ENCODE measurements around the gene MTCL1.

Gene MTCL1

GRCh38 chr18:8689517-8689916 is 15.8 kb upstream of the MTCL1 start:
- Histone ChIP-seq H3K4me1 (ENCODE audit: control insufficient read depth, insufficient read depth, low read length) (peaks cover 7% of the 10 kb centered on the region), H3K9ac (ENCODE audit: low read length) (no peak overlapping the region), H3K9me3 (ENCODE audit: control insufficient read depth, low read length) (no peaks in the 10 kb centered on the region), H3K4me3 (ENCODE audit: low read length) (no peak overlapping the region), H3K36me3 (ENCODE audit: control insufficient read depth, insufficient read depth, low read length, severe bottlenecking) (no peaks in the 10 kb centered on the region), H3K27me3 (replicated peaks; ENCODE audit: control insufficient read depth, insufficient read depth, low read length) (no peaks in the 10 kb centered on the region)
- no peak for DNase-seq (ENCODE audit: low read depth)

- H3K9me3 ChIP-seq (ENCODE audit: control insufficient read depth, low read length), result no peaks in the 10 kb centered on the region
- H3K36me3 ChIP-seq (ENCODE audit: control insufficient read depth, insufficient read depth, low read length, severe bottlenecking), result no peaks in the 10 kb centered on the region
- H3K9ac ChIP-seq (ENCODE audit: low read length), result no peak overlapping the region
- DNase-seq (ENCODE audit: low read depth), result no peak
- no peak overlapping the region for H3K4me3 ChIP-seq (ENCODE audit: low read length)
- H3K27me3 ChIP-seq (replicated peaks; ENCODE audit: control insufficient read depth, insufficient read depth, low read length), result no peaks in the 10 kb centered on the region
- no peaks in the 10 kb centered on the region for H3K4me1 ChIP-seq (ENCODE audit: control insufficient read depth, insufficient read depth, low read length)
Observed at GRCh38 chr18:8694891-8695290, 10.5 kb upstream of the MTCL1 start.

GRCh38 chr18:8695932-8696517 is 9.3 kb upstream of the MTCL1 start:
- no peak overlapping the region for H3K9ac ChIP-seq (ENCODE audit: low read length)
- DNase-seq (ENCODE audit: low read depth), result no peak
- H3K9me3 ChIP-seq (ENCODE audit: control insufficient read depth, low read length), result no peaks in the 10 kb centered on the region
- H3K4me1 ChIP-seq (ENCODE audit: control insufficient read depth, insufficient read depth, low read length), result peaks cover 8% of the 10 kb centered on the region
- no peak overlapping the region for H3K4me3 ChIP-seq (ENCODE audit: low read length)
- H3K36me3 ChIP-seq (ENCODE audit: control insufficient read depth, insufficient read depth, low read length, severe bottlenecking), result no peaks in the 10 kb centered on the region
- no peaks in the 10 kb centered on the region for H3K27me3 ChIP-seq (replicated peaks; ENCODE audit: control insufficient read depth, insufficient read depth, low read length)

- H3K9me3 ChIP-seq (ENCODE audit: control insufficient read depth, low read length), result no peaks in the 10 kb centered on the region
- H3K36me3 ChIP-seq (ENCODE audit: control insufficient read depth, insufficient read depth, low read length, severe bottlenecking), result no peaks in the 10 kb centered on the region
- no peak overlapping the region for H3K4me3 ChIP-seq (ENCODE audit: low read length)
Observed at GRCh38 chr18:8696749-8697211, 8.6 kb upstream of the MTCL1 start.

GRCh38 chr18:8699126-8699525 is 6.2 kb upstream of the MTCL1 start:
- Histone ChIP-seq H3K9ac (ENCODE audit: low read length) (no peak overlapping the region), H3K4me3 (ENCODE audit: low read length) (no peak overlapping the region), H3K4me1 (ENCODE audit: control insufficient read depth, insufficient read depth, low read length) (peaks cover 28% of the 10 kb centered on the region), H3K27me3 (replicated peaks; ENCODE audit: control insufficient read depth, insufficient read depth, low read length) (no peaks in the 10 kb centered on the region), H3K36me3 (ENCODE audit: control insufficient read depth, insufficient read depth, low read length, severe bottlenecking) (no peaks in the 10 kb centered on the region), H3K9me3 (ENCODE audit: control insufficient read depth, low read length) (no peaks in the 10 kb centered on the region)
- DNase-seq (ENCODE audit: low read depth), result no peak

More at GRCh38 chr18:8696749-8697211, 8.6 kb upstream of the MTCL1 start:
- no peak overlapping the region for H3K9ac ChIP-seq (ENCODE audit: low read length)
- H3K4me1 ChIP-seq (ENCODE audit: control insufficient read depth, insufficient read depth, low read length), result peaks cover 15% of the 10 kb centered on the region
- no peaks in the 10 kb centered on the region for H3K27me3 ChIP-seq (replicated peaks; ENCODE audit: control insufficient read depth, insufficient read depth, low read length)
- peak; percentile 89 for DNase-seq (ENCODE audit: low read depth)

GRCh38 chr18:8699948-8700347 is 5.4 kb upstream of the MTCL1 start:
- Histone ChIP-seq H3K27me3 (replicated peaks; ENCODE audit: control insufficient read depth, insufficient read depth, low read length) (no peaks in the 10 kb centered on the region), H3K36me3 (ENCODE audit: control insufficient read depth, insufficient read depth, low read length, severe bottlenecking) (no peaks in the 10 kb centered on the region), H3K4me3 (ENCODE audit: low read length) (no peak overlapping the region), H3K4me1 (ENCODE audit: control insufficient read depth, insufficient read depth, low read length) (peaks cover 33% of the 10 kb centered on the region), H3K9ac (ENCODE audit: low read length) (peak overlapping the region; percentile 27), H3K9me3 (ENCODE audit: control insufficient read depth, low read length) (no peaks in the 10 kb centered on the region)
- no peak for DNase-seq (ENCODE audit: low read depth)

GRCh38 chr18:8701546-8702118 is 3.7 kb upstream of the MTCL1 start:
- no peak overlapping the region for H3K9ac ChIP-seq (ENCODE audit: low read length)
- H3K36me3 ChIP-seq (ENCODE audit: control insufficient read depth, insufficient read depth, low read length, severe bottlenecking), result no peaks in the 10 kb centered on the region
- H3K27me3 ChIP-seq (replicated peaks; ENCODE audit: control insufficient read depth, insufficient read depth, low read length), result no peaks in the 10 kb centered on the region
- no peaks in the 10 kb centered on the region for H3K9me3 ChIP-seq (ENCODE audit: control insufficient read depth, low read length)
- peak; percentile 92 for DNase-seq (ENCODE audit: low read depth)
- peaks cover 34% of the 10 kb centered on the region for H3K4me1 ChIP-seq (ENCODE audit: control insufficient read depth, insufficient read depth, low read length)
- no peak overlapping the region for H3K4me3 ChIP-seq (ENCODE audit: low read length)

- peaks cover 41% of the 10 kb centered on the region for H3K4me1 ChIP-seq (ENCODE audit: control insufficient read depth, insufficient read depth, low read length)
Observed at GRCh38 chr18:8702668-8703067, 2.7 kb upstream of the MTCL1 start.

GRCh38 chr18:8703092-8703709 is 2.2 kb upstream of the MTCL1 start:
- Histone ChIP-seq H3K36me3 (ENCODE audit: control insufficient read depth, insufficient read depth, low read length, severe bottlenecking) (no peaks in the 10 kb centered on the region), H3K9me3 (ENCODE audit: control insufficient read depth, low read length) (no peaks in the 10 kb centered on the region)
- no peak for DNase-seq (ENCODE audit: low read depth)

More at GRCh38 chr18:8702668-8703067, 2.7 kb upstream of the MTCL1 start:
- Histone ChIP-seq H3K9ac (ENCODE audit: low read length) (no peak overlapping the region), H3K27me3 (replicated peaks; ENCODE audit: control insufficient read depth, insufficient read depth, low read length) (no peaks in the 10 kb centered on the region), H3K36me3 (ENCODE audit: control insufficient read depth, insufficient read depth, low read length, severe bottlenecking) (no peaks in the 10 kb centered on the region), H3K4me3 (ENCODE audit: low read length) (no peak overlapping the region), H3K9me3 (ENCODE audit: control insufficient read depth, low read length) (no peaks in the 10 kb centered on the region)
- DNase-seq (ENCODE audit: low read depth), result no peak

GRCh38 chr18:8703781-8704301 is 1.5 kb upstream of the MTCL1 start:
- Histone ChIP-seq H3K4me1 (ENCODE audit: control insufficient read depth, insufficient read depth, low read length) (peaks cover 41% of the 10 kb centered on the region), H3K36me3 (ENCODE audit: control insufficient read depth, insufficient read depth, low read length, severe bottlenecking) (no peaks in the 10 kb centered on the region), H3K9me3 (ENCODE audit: control insufficient read depth, low read length) (no peaks in the 10 kb centered on the region), H3K9ac (ENCODE audit: low read length) (peak overlapping the region; percentile 82), H3K27me3 (replicated peaks; ENCODE audit: control insufficient read depth, insufficient read depth, low read length) (no peaks in the 10 kb centered on the region), H3K4me3 (ENCODE audit: low read length) (peak overlapping the region; percentile 87)
- no peak for DNase-seq (ENCODE audit: low read depth)

More at GRCh38 chr18:8703092-8703709, 2.2 kb upstream of the MTCL1 start:
- no peaks in the 10 kb centered on the region for H3K27me3 ChIP-seq (replicated peaks; ENCODE audit: control insufficient read depth, insufficient read depth, low read length)
- peak overlapping the region; percentile 27 for H3K9ac ChIP-seq (ENCODE audit: low read length)
- H3K4me3 ChIP-seq (ENCODE audit: low read length), result no peak overlapping the region
- peaks cover 41% of the 10 kb centered on the region for H3K4me1 ChIP-seq (ENCODE audit: control insufficient read depth, insufficient read depth, low read length)

GRCh38 chr18:8704361-8705237 is 757 bp upstream of the MTCL1 start:
- Histone ChIP-seq H3K9me3 (ENCODE audit: control insufficient read depth, low read length) (no peaks in the 10 kb centered on the region), H3K4me1 (ENCODE audit: control insufficient read depth, insufficient read depth, low read length) (peaks cover 41% of the 10 kb centered on the region), H3K4me3 (ENCODE audit: low read length) (peak overlapping the region; percentile 87), H3K9ac (ENCODE audit: low read length) (peak overlapping the region; percentile 82), H3K27me3 (replicated peaks; ENCODE audit: control insufficient read depth, insufficient read depth, low read length) (no peaks in the 10 kb centered on the region), H3K36me3 (ENCODE audit: control insufficient read depth, insufficient read depth, low read length, severe bottlenecking) (no peaks in the 10 kb centered on the region)
- DNase-seq (ENCODE audit: low read depth), result peak; percentile 97
